Lower lobe of right lung (tissue), 2 donors: ENCODE results near the gene ATRNL1. TPM values are rescaled to one million over a fixed set of nuclear protein-coding genes. Genes with fewer than 3 reads are reported as not detected.

ENCODE experiments used
- ATAC-seq, 2 donors: fragments of 200-7000 bp; cut with Tn5 transposase; one replicate each; pipeline ENCODE4 v1.9.1; 2020 to 2022; ENCODE audit warnings: mild to moderate bottlenecking in 2 of 2, moderate library complexity in 2 of 2
- DNase-seq: peaks from one replicate; pipeline ENCODE4 v3.0.0-alpha.2; 2020
- H3K27ac ChIP-seq: fragments of 200-600 bp; one replicate; pipeline ENCODE4 v1.8.0; 2022
- H3K27me3 ChIP-seq: fragments of 200-600 bp; one replicate; pipeline ENCODE4 v1.8.0; 2022; ENCODE audit warnings: low read depth
- H3K36me3 ChIP-seq: fragments of 200-600 bp; one replicate; pipeline ENCODE4 v1.8.0; 2022; ENCODE audit warnings: mild to moderate bottlenecking
- H3K4me1 ChIP-seq: fragments of 200-600 bp; one replicate; pipeline ENCODE4 v1.8.0; 2022
- H3K4me3 ChIP-seq: fragments of 200-600 bp; one replicate; pipeline ENCODE4 v1.8.0; 2022; ENCODE audit warnings: mild to moderate bottlenecking
- H3K9me3 ChIP-seq: fragments of 200-600 bp; one replicate; pipeline ENCODE4 v1.8.0; 2022
- intact Hi-C: fragments of 100-400 bp; cut with DNase I; formaldehyde crosslinking; loops from one replicate; pipeline ENCODE4 v1.11.0; 2022
- total RNA-seq: library from RNA; stranded (reverse); fragmentation: NEBNext Ultra II Directional; extraction: Animal tissue kit (Norgen Biotek cat#: 25700); gene quantifications from one replicate; pipeline ENCODE4 v1.2.1, GENCODE V29; 2021
- TF ChIP-seq, protein P1 (sequence below): fragments of 200-600 bp; IDR thresholded peaks from one replicate; pipeline ENCODE4 v1.8.0; 2022; ENCODE audit warnings: antibody characterized with exemption, mild to moderate bottlenecking
- donor health status: DM: no; HTN: yes; CAD: no; lungs with severe emphysema.

ATRNL1 gene
- total RNA-seq, 1 donor from 2014 or later, result 0.92 TPM

DNA sequence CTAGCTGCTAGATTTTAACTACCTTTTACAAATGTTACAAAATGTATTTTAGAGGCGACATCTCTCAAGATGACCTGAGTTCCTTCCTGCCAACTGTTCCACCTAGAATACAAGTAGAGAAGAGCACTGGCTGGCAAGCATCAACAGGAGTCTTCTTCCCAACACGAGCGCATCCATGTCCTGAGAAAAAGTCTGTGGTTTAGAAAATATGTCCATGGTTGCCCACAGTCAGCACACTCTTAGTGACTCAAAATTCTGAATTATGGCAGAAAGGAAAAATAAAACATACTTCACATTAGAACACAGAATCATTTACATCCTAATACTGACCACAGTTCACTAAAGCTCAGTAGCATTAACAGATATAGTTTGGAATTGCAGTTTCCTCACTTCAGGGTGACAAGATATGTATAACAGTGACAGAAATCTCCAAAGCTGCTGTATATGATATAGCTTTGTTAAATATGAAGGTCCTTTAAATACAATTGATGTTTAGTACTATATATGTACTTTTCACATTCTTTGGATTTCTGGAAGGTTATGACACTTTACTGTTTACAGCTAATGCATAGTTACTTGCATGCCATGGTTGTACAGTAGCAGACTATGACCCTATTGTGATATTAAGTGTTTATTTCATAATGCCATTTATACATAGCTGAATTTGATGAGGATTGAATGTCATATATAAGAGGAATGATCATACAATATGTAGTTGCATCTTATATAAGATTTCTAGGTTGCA, 852.7 kb downstream of the ATRNL1 start:
- TF ChIP-seq, protein P1, sequence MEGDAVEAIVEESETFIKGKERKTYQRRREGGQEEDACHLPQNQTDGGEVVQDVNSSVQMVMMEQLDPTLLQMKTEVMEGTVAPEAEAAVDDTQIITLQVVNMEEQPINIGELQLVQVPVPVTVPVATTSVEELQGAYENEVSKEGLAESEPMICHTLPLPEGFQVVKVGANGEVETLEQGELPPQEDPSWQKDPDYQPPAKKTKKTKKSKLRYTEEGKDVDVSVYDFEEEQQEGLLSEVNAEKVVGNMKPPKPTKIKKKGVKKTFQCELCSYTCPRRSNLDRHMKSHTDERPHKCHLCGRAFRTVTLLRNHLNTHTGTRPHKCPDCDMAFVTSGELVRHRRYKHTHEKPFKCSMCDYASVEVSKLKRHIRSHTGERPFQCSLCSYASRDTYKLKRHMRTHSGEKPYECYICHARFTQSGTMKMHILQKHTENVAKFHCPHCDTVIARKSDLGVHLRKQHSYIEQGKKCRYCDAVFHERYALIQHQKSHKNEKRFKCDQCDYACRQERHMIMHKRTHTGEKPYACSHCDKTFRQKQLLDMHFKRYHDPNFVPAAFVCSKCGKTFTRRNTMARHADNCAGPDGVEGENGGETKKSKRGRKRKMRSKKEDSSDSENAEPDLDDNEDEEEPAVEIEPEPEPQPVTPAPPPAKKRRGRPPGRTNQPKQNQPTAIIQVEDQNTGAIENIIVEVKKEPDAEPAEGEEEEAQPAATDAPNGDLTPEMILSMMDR, result no peak
- no peak overlapping the region for H3K27ac ChIP-seq
- H3K4me3 ChIP-seq, result no peak overlapping the region
- intact Hi-C loops, result no loop called here
- no peaks in the 10 kb centered on the region for H3K27me3 ChIP-seq
- H3K36me3 ChIP-seq, result no peaks in the 10 kb centered on the region
- ATAC-seq, result no peak
- H3K9me3 ChIP-seq, result no peaks in the 10 kb centered on the region
- H3K4me1 ChIP-seq, result peaks cover 6% of the 10 kb centered on the region
- DNase-seq, result no peak

DNA sequence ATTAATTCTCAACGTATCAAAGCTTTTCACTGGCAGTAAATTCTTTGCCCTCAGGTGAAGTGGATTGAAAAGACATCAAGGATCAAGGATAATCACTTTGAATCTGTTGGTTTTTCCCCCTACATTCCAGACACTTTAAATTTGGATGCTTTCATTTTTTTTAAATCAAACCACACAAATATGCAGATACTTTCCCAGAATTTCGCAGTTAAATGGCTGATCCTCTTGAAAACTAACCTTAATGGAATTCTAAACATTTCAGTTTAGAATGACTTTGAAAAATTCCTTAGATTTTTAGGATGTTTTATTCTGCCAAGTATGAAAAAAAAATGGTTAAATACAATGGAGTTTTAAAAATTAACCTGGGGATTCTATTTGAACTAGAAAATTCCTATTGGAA, 853.9 kb downstream of the ATRNL1 start:
- TF ChIP-seq, protein P1, result no peak
- intact Hi-C loops, result no loop called here

GRCh38 chr10:115948465-115948864, 855.3 kb downstream of the ATRNL1 start:
- no peak for ATAC-seq

More for the DNA sequence above, 853.9 kb downstream of the ATRNL1 start:
- Histone ChIP-seq H3K36me3 (no peaks in the 10 kb centered on the region), H3K4me1 (peaks cover 2% of the 10 kb centered on the region), H3K27ac (no peak overlapping the region), H3K9me3 (no peaks in the 10 kb centered on the region), H3K4me3 (no peak overlapping the region), H3K27me3 (no peaks in the 10 kb centered on the region)
- ATAC-seq (no peak), DNase-seq (no peak)

DNA sequence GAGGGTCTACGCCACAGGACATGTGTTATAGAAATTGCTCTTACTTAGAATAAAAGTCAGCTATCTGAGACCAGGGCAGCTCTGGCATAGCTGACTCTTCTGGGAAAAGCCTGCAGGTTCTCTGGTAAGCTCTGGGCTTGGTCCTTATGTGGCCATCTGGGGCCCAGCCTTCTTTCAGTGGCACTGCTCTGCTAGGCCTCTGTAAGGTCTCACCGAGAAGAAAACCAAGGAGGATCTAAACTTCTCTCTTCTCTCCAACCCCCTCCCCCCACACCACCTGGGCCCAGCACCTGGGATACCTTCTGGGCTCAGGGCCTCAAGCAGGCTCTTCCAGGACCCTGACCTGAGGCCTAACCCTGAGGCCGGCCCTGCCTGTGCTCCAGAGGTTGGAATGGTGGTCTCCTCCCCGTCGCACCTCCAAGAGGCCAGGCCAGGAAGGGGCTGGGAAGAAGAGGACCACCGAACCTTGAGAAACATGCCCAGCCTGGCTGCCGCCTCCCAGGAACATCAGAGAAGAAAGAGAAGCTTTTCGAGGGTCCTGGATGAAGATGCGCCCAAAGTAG, 856.2 kb downstream of the ATRNL1 start:
- TF ChIP-seq, protein P1, result no peak
- no peak overlapping the region for H3K27ac ChIP-seq
- no peaks in the 10 kb centered on the region for H3K36me3 ChIP-seq
- H3K27me3 ChIP-seq, result no peaks in the 10 kb centered on the region
- H3K4me1 ChIP-seq, result no peaks in the 10 kb centered on the region
- no peaks in the 10 kb centered on the region for H3K9me3 ChIP-seq
- ATAC-seq (no peak), DNase-seq (no peak)
- H3K4me3 ChIP-seq, result no peak overlapping the region
- intact Hi-C loops, result no loop called here

More at GRCh38 chr10:115948465-115948864, 855.3 kb downstream of the ATRNL1 start:
- TF ChIP-seq, protein P1, result no peak
- H3K4me3 ChIP-seq, result no peak overlapping the region
- DNase-seq, result no peak
- no peaks in the 10 kb centered on the region for H3K27me3 ChIP-seq
- no peak overlapping the region for H3K27ac ChIP-seq
- no peaks in the 10 kb centered on the region for H3K36me3 ChIP-seq
- no peaks in the 10 kb centered on the region for H3K9me3 ChIP-seq
- no peaks in the 10 kb centered on the region for H3K4me1 ChIP-seq
- intact Hi-C loops, result no loop called here

DNA sequence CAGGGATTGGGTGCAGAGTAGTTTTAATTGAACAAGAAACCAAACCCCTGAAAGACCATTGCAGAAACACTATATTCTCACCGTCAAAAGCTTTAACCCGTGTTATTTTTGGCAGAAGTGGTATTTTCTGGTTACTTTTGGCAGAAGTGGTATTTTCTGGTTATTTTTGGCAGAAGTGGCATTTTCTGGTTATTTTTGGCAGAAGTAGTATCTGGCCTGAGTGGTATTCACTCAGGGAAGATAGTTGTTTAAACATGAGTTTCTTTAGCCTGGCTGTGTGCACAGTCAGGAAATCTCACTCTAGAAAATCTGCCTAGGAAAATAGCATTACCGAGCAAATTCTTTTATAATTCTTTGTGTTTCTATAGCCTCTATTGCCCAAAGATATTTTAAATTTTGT, 857.2 kb downstream of the ATRNL1 start:
- DNase-seq (no peak), ATAC-seq (no peak)
- TF ChIP-seq, protein P1, result no peak
- Histone ChIP-seq H3K36me3 (no peaks in the 10 kb centered on the region), H3K27ac (no peak overlapping the region), H3K27me3 (no peaks in the 10 kb centered on the region), H3K4me3 (no peak overlapping the region), H3K9me3 (no peaks in the 10 kb centered on the region), H3K4me1 (no peaks in the 10 kb centered on the region)
- intact Hi-C loops, result no loop called here
